GM19452 (cell line): Measurements from ENCODE around the gene MAN1C1.

ENCODE experiments used
- ATAC-seq: cut with Tn5 transposase; IDR thresholded peaks from one replicate; pipeline ENCODE4 v1.9.1; 2021; ENCODE audit not compliant: unreplicated experiment

Gene MAN1C1

GRCh38 chr1:25676488-25676887 lies 59.9 kb downstream of the MAN1C1 start:
- ATAC-seq, result no peak

- ATAC-seq, result no peak
These were observed 60.7 kb downstream of the MAN1C1 start for GRCh38 chr1:25677193-25677773.

- no peak for ATAC-seq
These were observed 62.6 kb downstream of the MAN1C1 start for GRCh38 chr1:25679171-25679570.

GRCh38 chr1:25680701-25681100 lies 64.1 kb downstream of the MAN1C1 start:
- ATAC-seq, result no peak

GRCh38 chr1:25682059-25682601 lies 65.5 kb downstream of the MAN1C1 start:
- no peak for ATAC-seq

GRCh38 chr1:25683177-25683576 lies 66.6 kb downstream of the MAN1C1 start:
- no peak for ATAC-seq

GRCh38 chr1:25683731-25684130 lies 67.1 kb downstream of the MAN1C1 start:
- no peak for ATAC-seq

GRCh38 chr1:25684216-25684965 lies 67.8 kb downstream of the MAN1C1 start:
- no peak for ATAC-seq

- ATAC-seq, result no peak
These were observed 68.7 kb downstream of the MAN1C1 start for GRCh38 chr1:25685211-25685750.

- no peak for ATAC-seq
These were observed 69.5 kb downstream of the MAN1C1 start for GRCh38 chr1:25685938-25686665.

- no peak for ATAC-seq
These were observed 70.8 kb downstream of the MAN1C1 start for GRCh38 chr1:25687221-25688017.

GRCh38 chr1:25688390-25689119 lies 72.0 kb downstream of the MAN1C1 start:
- no peak for ATAC-seq

- ATAC-seq, result no peak
These were observed 73.2 kb downstream of the MAN1C1 start for GRCh38 chr1:25689686-25690381.

GRCh38 chr1:25690396-25690956 lies 73.9 kb downstream of the MAN1C1 start:
- no peak for ATAC-seq

GRCh38 chr1:25691211-25691610 lies 74.6 kb downstream of the MAN1C1 start:
- no peak for ATAC-seq

- no peak for ATAC-seq
These were observed 76.0 kb downstream of the MAN1C1 start for GRCh38 chr1:25692560-25692959.

- no peak for ATAC-seq
These were observed 77.8 kb downstream of the MAN1C1 start for GRCh38 chr1:25694167-25695007.

GRCh38 chr1:25695090-25695770 lies 78.6 kb downstream of the MAN1C1 start:
- no peak for ATAC-seq
